ENCODE results near the gene LYSMD2. TPM values are rescaled to one million over a fixed set of nuclear protein-coding genes. Genes with fewer than 3 reads are reported as not detected.

LYSMD2 gene
- total and polyA plus RNA-seq, 9 of the 15 experiments (the other 6 are each of a cell fraction or from before 2014, with no cell fraction given), result 4.3 to 30.3 (median 9.8) TPM

DNA sequence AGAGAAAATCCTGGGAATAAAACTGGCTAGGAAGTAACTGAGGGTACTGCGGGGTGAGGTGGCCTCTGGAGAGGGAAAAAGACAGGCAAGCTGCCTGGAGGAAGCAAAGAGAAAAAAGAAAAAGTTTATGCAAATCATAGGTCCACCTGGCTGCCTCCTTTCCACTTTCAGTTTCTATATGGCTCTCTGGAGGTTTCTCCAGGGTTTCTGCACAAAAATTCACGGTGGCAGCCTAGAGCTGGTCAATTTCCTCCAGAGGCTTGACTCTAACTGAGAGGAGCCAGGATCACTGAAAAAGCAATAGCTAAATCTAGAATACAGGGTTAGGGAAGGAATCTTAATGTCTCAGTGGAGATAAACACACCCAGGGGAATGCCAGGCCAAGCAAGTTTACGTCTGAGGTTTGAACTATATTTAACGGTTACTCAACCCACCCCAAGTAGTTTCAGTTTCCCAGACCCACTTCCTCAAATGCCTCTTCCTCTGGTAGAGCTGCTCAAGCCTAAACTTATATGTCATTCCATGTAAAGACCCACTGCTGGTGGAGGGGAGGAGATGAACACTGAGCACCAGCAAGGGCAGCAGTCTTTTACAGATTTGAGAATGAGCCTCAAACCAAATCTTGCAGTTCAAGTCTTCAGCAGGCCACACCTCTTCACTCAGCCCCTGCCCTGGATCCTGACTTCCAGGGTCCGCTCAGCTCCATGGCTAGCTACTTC is 5.7 kb downstream of the LYSMD2 start (continued):
- TF ChIP-seq, protein P1, sequence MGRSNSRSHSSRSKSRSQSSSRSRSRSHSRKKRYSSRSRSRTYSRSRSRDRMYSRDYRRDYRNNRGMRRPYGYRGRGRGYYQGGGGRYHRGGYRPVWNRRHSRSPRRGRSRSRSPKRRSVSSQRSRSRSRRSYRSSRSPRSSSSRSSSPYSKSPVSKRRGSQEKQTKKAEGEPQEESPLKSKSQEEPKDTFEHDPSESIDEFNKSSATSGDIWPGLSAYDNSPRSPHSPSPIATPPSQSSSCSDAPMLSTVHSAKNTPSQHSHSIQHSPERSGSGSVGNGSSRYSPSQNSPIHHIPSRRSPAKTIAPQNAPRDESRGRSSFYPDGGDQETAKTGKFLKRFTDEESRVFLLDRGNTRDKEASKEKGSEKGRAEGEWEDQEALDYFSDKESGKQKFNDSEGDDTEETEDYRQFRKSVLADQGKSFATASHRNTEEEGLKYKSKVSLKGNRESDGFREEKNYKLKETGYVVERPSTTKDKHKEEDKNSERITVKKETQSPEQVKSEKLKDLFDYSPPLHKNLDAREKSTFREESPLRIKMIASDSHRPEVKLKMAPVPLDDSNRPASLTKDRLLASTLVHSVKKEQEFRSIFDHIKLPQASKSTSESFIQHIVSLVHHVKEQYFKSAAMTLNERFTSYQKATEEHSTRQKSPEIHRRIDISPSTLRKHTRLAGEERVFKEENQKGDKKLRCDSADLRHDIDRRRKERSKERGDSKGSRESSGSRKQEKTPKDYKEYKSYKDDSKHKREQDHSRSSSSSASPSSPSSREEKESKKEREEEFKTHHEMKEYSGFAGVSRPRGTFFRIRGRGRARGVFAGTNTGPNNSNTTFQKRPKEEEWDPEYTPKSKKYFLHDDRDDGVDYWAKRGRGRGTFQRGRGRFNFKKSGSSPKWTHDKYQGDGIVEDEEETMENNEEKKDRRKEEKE (IDR thresholded peaks at IDR 0.05; ENCODE audit: borderline replicate concordance in 1 of 2, control insufficient read depth in 1 of 2, low read depth in 2 of 2, low read length in 1 of 2), result no peak
- TF ChIP-seq CBFB (CRISPR knock-in tag; IDR thresholded peaks at IDR 0.05), result no peak
- TF ChIP-seq, protein P2, sequence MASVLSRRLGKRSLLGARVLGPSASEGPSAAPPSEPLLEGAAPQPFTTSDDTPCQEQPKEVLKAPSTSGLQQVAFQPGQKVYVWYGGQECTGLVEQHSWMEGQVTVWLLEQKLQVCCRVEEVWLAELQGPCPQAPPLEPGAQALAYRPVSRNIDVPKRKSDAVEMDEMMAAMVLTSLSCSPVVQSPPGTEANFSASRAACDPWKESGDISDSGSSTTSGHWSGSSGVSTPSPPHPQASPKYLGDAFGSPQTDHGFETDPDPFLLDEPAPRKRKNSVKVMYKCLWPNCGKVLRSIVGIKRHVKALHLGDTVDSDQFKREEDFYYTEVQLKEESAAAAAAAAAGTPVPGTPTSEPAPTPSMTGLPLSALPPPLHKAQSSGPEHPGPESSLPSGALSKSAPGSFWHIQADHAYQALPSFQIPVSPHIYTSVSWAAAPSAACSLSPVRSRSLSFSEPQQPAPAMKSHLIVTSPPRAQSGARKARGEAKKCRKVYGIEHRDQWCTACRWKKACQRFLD (CRISPR knock-in tag; IDR thresholded peaks at IDR 0.05), result peak; percentile 28; the same call in 1 of the 2 replicates
- TF ChIP-seq E2F3 (CRISPR knock-in tag; IDR thresholded peaks at IDR 0.05), result no peak
- no peak for TF ChIP-seq MCM7 (IDR thresholded peaks at IDR 0.05)
- TF ChIP-seq, protein P3, sequence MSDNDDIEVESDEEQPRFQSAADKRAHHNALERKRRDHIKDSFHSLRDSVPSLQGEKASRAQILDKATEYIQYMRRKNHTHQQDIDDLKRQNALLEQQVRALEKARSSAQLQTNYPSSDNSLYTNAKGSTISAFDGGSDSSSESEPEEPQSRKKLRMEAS (CRISPR knock-in tag; IDR thresholded peaks at IDR 0.05), result no peak
- TF ChIP-seq PTBP1 (IDR thresholded peaks at IDR 0.05; ENCODE audit: low read depth, low read length), result no peak
- TF ChIP-seq NCOA6 (IDR thresholded peaks at IDR 0.05), result no peak
- TF ChIP-seq XRCC3 (IDR thresholded peaks at IDR 0.05), result no peak
- no peak for TF ChIP-seq SRSF3 (IDR thresholded peaks at IDR 0.05; ENCODE audit: insufficient read depth, low read length)
- TF ChIP-seq, protein P4, sequence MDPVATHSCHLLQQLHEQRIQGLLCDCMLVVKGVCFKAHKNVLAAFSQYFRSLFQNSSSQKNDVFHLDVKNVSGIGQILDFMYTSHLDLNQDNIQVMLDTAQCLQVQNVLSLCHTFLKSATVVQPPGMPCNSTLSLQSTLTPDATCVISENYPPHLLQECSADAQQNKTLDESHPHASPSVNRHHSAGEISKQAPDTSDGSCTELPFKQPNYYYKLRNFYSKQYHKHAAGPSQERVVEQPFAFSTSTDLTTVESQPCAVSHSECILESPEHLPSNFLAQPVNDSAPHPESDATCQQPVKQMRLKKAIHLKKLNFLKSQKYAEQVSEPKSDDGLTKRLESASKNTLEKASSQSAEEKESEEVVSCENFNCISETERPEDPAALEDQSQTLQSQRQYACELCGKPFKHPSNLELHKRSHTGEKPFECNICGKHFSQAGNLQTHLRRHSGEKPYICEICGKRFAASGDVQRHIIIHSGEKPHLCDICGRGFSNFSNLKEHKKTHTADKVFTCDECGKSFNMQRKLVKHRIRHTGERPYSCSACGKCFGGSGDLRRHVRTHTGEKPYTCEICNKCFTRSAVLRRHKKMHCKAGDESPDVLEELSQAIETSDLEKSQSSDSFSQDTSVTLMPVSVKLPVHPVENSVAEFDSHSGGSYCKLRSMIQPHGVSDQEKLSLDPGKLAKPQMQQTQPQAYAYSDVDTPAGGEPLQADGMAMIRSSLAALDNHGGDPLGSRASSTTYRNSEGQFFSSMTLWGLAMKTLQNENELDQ (CRISPR knock-in tag; IDR thresholded peaks at IDR 0.05; ENCODE audit: borderline replicate concordance), result no peak
- 0 out of 2 replicates have a peak, but pooled peaks have one; percentile 21 for TF ChIP-seq ZFX (CRISPR knock-in tag; IDR thresholded peaks at IDR 0.05)
- no peak for TF ChIP-seq ZNF3 (CRISPR knock-in tag; IDR thresholded peaks at IDR 0.05)
- TF ChIP-seq KDM4B (IDR thresholded peaks at IDR 0.05; ENCODE audit: borderline replicate concordance in 2 of 2, low read depth in 1 of 2), result no peak
- no peak for TF ChIP-seq RBFOX2 (IDR thresholded peaks at IDR 0.05; ENCODE audit: low read depth, low read length)
- TF ChIP-seq STAG1 (CRISPR knock-in tag; IDR thresholded peaks at IDR 0.05; ENCODE audit: borderline replicate concordance), result no peak
- TF ChIP-seq HDAC1 (IDR thresholded peaks at IDR 0.05), result no peak
- no peak for TF ChIP-seq ZNF444 (CRISPR knock-in tag; IDR thresholded peaks at IDR 0.05)
- TF ChIP-seq HDAC3 (IDR thresholded peaks at IDR 0.05; ENCODE audit: borderline replicate concordance, partially characterized antibody), result no peak
- no peak for TF ChIP-seq FOXP1 (CRISPR knock-in tag; IDR thresholded peaks at IDR 0.05)
- TF ChIP-seq ZBTB8A (IDR thresholded peaks at IDR 0.05; ENCODE audit: partially characterized antibody), result no peak

Measured in K562 (cell line).